K562 (cell line): Measurements from ENCODE around the gene SLC27A6. TPM values are rescaled to one million over a fixed set of nuclear protein-coding genes. Genes with fewer than 3 reads are reported as not detected.

ENCODE experiments used
- ATAC-seq: fragments of 200-7000 bp; cut with Tn5 transposase; 3 replicates; pipeline ENCODE4 v1.9.1; 2020; ENCODE audit warnings: moderate library complexity
- BruUV-seq: library from RNA; stranded (reverse); fragments of 400-500 nt; replicated peaks from 2 replicates; lab custom pipeline; 2021; lab: Mats Ljungman, UMichigan
- CTCF ChIA-PET: fragments of 300-600 bp; formaldehyde crosslinking; extraction: SDS; loops from one replicate; lab custom pipeline; 2021; ENCODE audit warnings: low intra/inter-chr PET ratio; lab: Yijun Ruan, JAX
- POLR2A ChIA-PET: fragments of 300-600, 350-650 bp; sonication (Branson Sonifier 250); formaldehyde crosslinking; extraction: SDS; loops from one replicate; lab custom pipeline; 2021; ENCODE audit warnings: antibody characterized with exemption, inconsistent platforms; lab: Yijun Ruan, JAX
- DNase-seq, 4 experiments: peaks; one replicate each; pipeline versions ENCODE4 v3.0.0 to v3.0.0-alpha.2; 2011 to 2018; ENCODE audit warnings: low spot score in 3 of 4, mixed read lengths in 3 of 4; ENCODE audit errors: extremely low read depth in 1 of 4
- FAIRE-seq: peaks from 2 replicates; lab custom pipeline; 2011; peaks lifted over from hg19 to GRCh38; lab: Jason Lieb, UNC
- H2AFZ ChIP-seq: 2 replicates; pipeline ENCODE4 v1.6.0; 2011; ENCODE audit warnings: low read depth, low read length, control low read depth, inconsistent platforms
- H3K27ac ChIP-seq: fragments of 200-600 bp; 3 replicates; pipeline ENCODE4 v1.8.0; 2011; ENCODE audit warnings: low read depth, mild to moderate bottlenecking, control low read depth, inconsistent platforms, low read length, moderate library complexity, mixed read lengths; ENCODE audit errors: extremely low read depth
- H3K27me3 ChIP-seq, 2 experiments: fragments of 300-600 bp in 1 of 2; 2 replicates in 1 of 2; 3 replicates in 1 of 2; pipeline versions ENCODE4 v1.6.0 to v1.8.0; 2011; ENCODE audit warnings: inconsistent platforms in 2 of 2, low read length in 2 of 2, mild to moderate bottlenecking in 1 of 2, mixed read lengths in 1 of 2, moderate library complexity in 1 of 2; ENCODE audit not compliant: control insufficient read depth in 2 of 2, insufficient read depth in 2 of 2
- H3K36me3 ChIP-seq: fragments of 300-600 bp; 3 replicates; pipeline ENCODE4 v1.8.0; 2011; ENCODE audit warnings: mild to moderate bottlenecking, low read length, inconsistent platforms; ENCODE audit not compliant: control insufficient read depth, insufficient read depth
- H3K4me1 ChIP-seq, 2 experiments: fragments of 200-600 bp in 1 of 2; replicated peaks in 1 of 2; 2 replicates in 1 of 2; 3 replicates in 1 of 2; pipeline versions ENCODE4 v1.5.1 to v1.8.0; 2011; ENCODE audit warnings: inconsistent platforms in 2 of 2, low read length in 2 of 2, mild to moderate bottlenecking in 1 of 2, mixed read lengths in 1 of 2, moderate library complexity in 1 of 2; ENCODE audit not compliant: control insufficient read depth in 2 of 2, insufficient read depth in 2 of 2
- H3K4me2 ChIP-seq: 2 replicates; pipeline ENCODE4 v1.6.1; 2011; ENCODE audit warnings: low read length, control low read depth, inconsistent platforms, mixed read lengths; ENCODE audit not compliant: insufficient read depth
- H3K4me3 ChIP-seq: fragments of 200-600 bp; sonication (generic), shearing (Covaris generic); 2 replicates; pipeline ENCODE4 v1.5.1; 2016; ENCODE audit warnings: control low read depth, inconsistent platforms
- H3K79me2 ChIP-seq: fragments of 200-600 bp; 3 replicates; pipeline ENCODE4 v1.8.0; 2011; ENCODE audit warnings: low read length, inconsistent platforms; ENCODE audit not compliant: control insufficient read depth, insufficient read depth
- H3K9ac ChIP-seq, 2 experiments: 2 replicates each; pipeline versions ENCODE4 v1.6.0 to v1.6.1; 2011; ENCODE audit warnings: low read depth in 2 of 2, low read length in 2 of 2, control low read depth in 1 of 2, inconsistent platforms in 1 of 2, mild to moderate bottlenecking in 1 of 2, mixed read lengths in 1 of 2; ENCODE audit not compliant: insufficient read depth in 1 of 2
- H3K9me1 ChIP-seq: one replicate; pipeline ENCODE4 v1.6.0; 2011; ENCODE audit warnings: inconsistent platforms, mild to moderate bottlenecking, low read length, moderate library complexity; ENCODE audit not compliant: control insufficient read depth, insufficient read depth
- H3K9me3 ChIP-seq: replicated peaks from 2 replicates; pipeline ENCODE4 v1.5.1; 2011; ENCODE audit warnings: low read depth, low read length, inconsistent platforms; ENCODE audit not compliant: control insufficient read depth, insufficient read depth
- H4K20me1 ChIP-seq: replicated peaks from 2 replicates; pipeline ENCODE4 v1.6.1; 2011; ENCODE audit warnings: low read length, inconsistent platforms, mixed read lengths; ENCODE audit not compliant: control insufficient read depth, insufficient read depth
- GATA2 ChIP-seq: sonication (generic); formaldehyde crosslinking; IDR thresholded peaks from 2 replicates; pipeline ENCODE4 v1.4.0; 2020; ENCODE audit warnings: mild to moderate bottlenecking, missing genetic modification reagents
- KLF6 ChIP-seq: fragments of 250-450 bp; sonication (Bioruptor Pico); IDR thresholded peaks from 2 replicates; pipeline ENCODE4 v1.4.0; 2020; ENCODE audit warnings: mild to moderate bottlenecking, moderate library complexity, borderline replicate concordance
- NCOR1 ChIP-seq: fragments of 450-650 bp; IDR thresholded peaks from 2 replicates; pipeline ENCODE4 v1.6.1; 2016; ENCODE audit warnings: mild to moderate bottlenecking, moderate library complexity
- PCBP1 ChIP-seq: fragments of 200-400 bp; formaldehyde crosslinking; IDR thresholded peaks from 2 replicates; pipeline ENCODE4 v1.6.1; 2018; ENCODE audit warnings: mild to moderate bottlenecking, low read depth, low read length; ENCODE audit not compliant: poor library complexity, severe bottlenecking
- PHB2 ChIP-seq: fragments of 450-650 bp; IDR thresholded peaks from 2 replicates; pipeline ENCODE4 v1.6.1; 2017; ENCODE audit warnings: low read depth
- SIN3A ChIP-seq, 2 experiments: fragments of 150-350 bp in 1 of 2; IDR thresholded peaks; 2 replicates each; pipeline ENCODE4 v1.6.1; 2011 to 2016; ENCODE audit warnings: borderline replicate concordance in 2 of 2, low read depth in 2 of 2, low read length in 2 of 2, mild to moderate bottlenecking in 2 of 2, moderate library complexity in 2 of 2; ENCODE audit not compliant: control insufficient read depth in 1 of 2
- SIN3B ChIP-seq: fragments of 450-650 bp; IDR thresholded peaks from 2 replicates; pipeline ENCODE4 v1.6.1; 2017; ENCODE audit warnings: low read depth, mild to moderate bottlenecking, moderate library complexity
- TFAP4 ChIP-seq: sonication (generic); formaldehyde crosslinking; IDR thresholded peaks from 2 replicates; pipeline ENCODE4 v1.8.0; 2022; ENCODE audit warnings: missing genetic modification reagents, mild to moderate bottlenecking, moderate library complexity, borderline replicate concordance
- THAP7 ChIP-seq: fragments of 250-450 bp; sonication (Bioruptor Pico); IDR thresholded peaks from 2 replicates; pipeline ENCODE4 v1.5.0; 2021
- ZC3H4 ChIP-seq: sonication (generic); formaldehyde crosslinking; IDR thresholded peaks from 2 replicates; pipeline ENCODE4 v1.9.0; 2021; ENCODE audit warnings: missing genetic modification reagents, borderline replicate concordance
- ZNF232 ChIP-seq: sonication (generic); formaldehyde crosslinking; IDR thresholded peaks from 2 replicates; pipeline ENCODE4 v1.8.0; 2022; ENCODE audit warnings: mild to moderate bottlenecking, missing genetic modification reagents
- ZNF239 ChIP-seq: fragments of 250-450 bp; sonication (Bioruptor Pico); IDR thresholded peaks from 2 replicates; pipeline ENCODE4 v1.4.0; 2020; ENCODE audit warnings: mild to moderate bottlenecking
- ZNF316 ChIP-seq: fragments of 450-650 bp; IDR thresholded peaks from 2 replicates; pipeline ENCODE4 v1.6.1; 2016
- ZNF507 ChIP-seq: conservative IDR thresholded peaks from 2 replicates; pipeline ENCODE4 v1.6.1; 2017; ENCODE audit warnings: missing genetic modification characterization, missing compliant biosample characterization
- ZNF717 ChIP-seq: fragments of 250-450 bp; sonication (Bioruptor Pico); IDR thresholded peaks from 2 replicates; pipeline ENCODE4 v1.5.0; 2021
- WGBS: fragments of 100-300 bp; shearing (Covaris generic); methylation state at CpG from one replicate; pipeline ENCODE4 v1.1.6; 2016; ENCODE audit warnings: low coverage, mixed read lengths; ENCODE audit not compliant: insufficient coverage; ENCODE audit errors: missing lambda C conversion rate; 5-methylcytosine and 5-hydroxymethylcytosine counted together
- in situ Hi-C: fragments of 300-500 bp; cut with MboI; formaldehyde crosslinking; loops from 4 replicates; pipeline ENCODE4 v1.15.0; 2018; ENCODE audit warnings: inconsistent platforms, mixed read lengths
- intact Hi-C: fragments of 100-400 bp; cut with micrococcal nuclease; formaldehyde crosslinking; loops from 2 replicates; pipeline ENCODE4 v1.14.2; 2022
- polyA plus RNA-seq, 8 experiments: library from polyadenylated mRNA; depleted of rRNA in 4 of 8; stranded (reverse) in 5 of 8; unstranded in 3 of 8; fragments of >200 nt; fragmentation: Nextera tagmentation in 2 of 8; fragmentation: Illumina TruSeq in 1 of 8; extraction: Ambion mirVana in 2 of 8; extraction: Trizol in 1 of 8; gene quantifications; 2 replicates each; pipeline versions ENCODE4 v1.2.1 to v1.2.3, GENCODE V29; 2011 to 2014; ENCODE audit warnings: inconsistent platforms in 1 of 8, missing spikeins in 1 of 8
- total RNA-seq, 7 experiments: library from RNA; depleted of rRNA in 6 of 7; stranded (reverse); fragments of >200 nt in 6 of 7; fragmentation: Illumina TruSeq in 2 of 7; extraction: Trizol in 2 of 7; gene quantifications; 2 replicates each; pipeline versions ENCODE4 v1.2.1 to v1.2.3, GENCODE V29; 2011 to 2021; ENCODE audit warnings: low replicate concordance in 1 of 7

The SLC27A6 gene
- total and polyA plus RNA-seq, 9 of the 15 experiments (the other 6 are each of a cell fraction or from before 2014, with no cell fraction given): 0.56 to 1.9 (median 1.2) TPM

GRCh38 chr5:128979761-128980160 lies 14.5 kb downstream of the SLC27A6 start:
- H3K36me3 ChIP-seq: no peaks in the 10 kb centered on the region
- FAIRE-seq (no peak), DNase-seq (no peak), ATAC-seq (no peak)
- H3K9me3 ChIP-seq: no peaks in the 10 kb centered on the region
- no peaks in the 10 kb centered on the region for H3K79me2 ChIP-seq
- ChIA-PET POLR2A (no interaction called here), CTCF (no interaction called here)
- no peaks in the 10 kb centered on the region for H4K20me1 ChIP-seq
- WGBS: 0% methylated on average over 1 of the region's 1 CpG
- no peaks in the 10 kb centered on the region for H3K4me1 ChIP-seq
- in situ Hi-C loops (loop anchor here (5.0 kb wide), 1 partner anchor 98 kb away; no protein-coding TSS in a partner anchor), intact Hi-C loops (no loop called here)
- H2AFZ ChIP-seq: no peak overlapping the region
- BruUV-seq: no TSS peak
- no peaks in the 10 kb centered on the region for H3K9me1 ChIP-seq
- no peak overlapping the region for H3K4me2 ChIP-seq
- no peak overlapping the region for H3K27ac ChIP-seq
- no peak for TF ChIP-seq ZNF232 (CRISPR knock-in tag)
- no peak for TF ChIP-seq ZC3H4 (CRISPR knock-in tag)
- TF ChIP-seq ZNF316: no peak
- H3K4me3 ChIP-seq: no peak overlapping the region
- no peaks in the 10 kb centered on the region; a peak in 1 of 5 replicates for H3K27me3 ChIP-seq
- no peak overlapping the region for H3K9ac ChIP-seq

- Histone ChIP-seq H3K4me1 (no peaks in the 10 kb centered on the region), H2AFZ (no peak overlapping the region), H3K9me1 (no peaks in the 10 kb centered on the region), H3K9me3 (no peaks in the 10 kb centered on the region), H3K36me3 (no peaks in the 10 kb centered on the region), H4K20me1 (no peaks in the 10 kb centered on the region), H3K9ac (no peak overlapping the region), H3K27me3 (peaks cover 0 to 2% of the 10 kb centered on the region in 2 experiments; a peak in 1 of 5 replicates), H3K4me3 (no peak overlapping the region), H3K4me2 (no peak overlapping the region), H3K79me2 (no peaks in the 10 kb centered on the region), H3K27ac (no peak overlapping the region)
- no TSS peak for BruUV-seq
- ATAC-seq (no peak), DNase-seq (no peak), FAIRE-seq (no peak)
- in situ Hi-C loops: loop anchor here (5.0 kb wide), 1 partner anchor 96 kb away; no protein-coding TSS in a partner anchor
- 3% methylated on average over 3 of the region's 3 CpGs for WGBS
- ChIA-PET CTCF (no interaction called here), POLR2A (interaction anchor here (1.4 kb wide), 1 partner anchor 15 kb away, joined by 3 read pairs; no protein-coding TSS in a partner anchor)
- intact Hi-C loops: no loop called here
- no peak for TF ChIP-seq TFAP4 (CRISPR knock-in tag)
- TF ChIP-seq PCBP1: no peak
- no peak for TF ChIP-seq ZNF239
- no peak for TF ChIP-seq KLF6 (CRISPR knock-in tag)
- TF ChIP-seq GATA2 (CRISPR knock-in tag): no peak
- no peak for TF ChIP-seq ZNF717 (CRISPR knock-in tag)
- TF ChIP-seq THAP7: no peak
- no peak for TF ChIP-seq SIN3A (IDR thresholded peaks at IDR 0.05; ENCODE audit: borderline replicate concordance in 2 of 2, control insufficient read depth in 1 of 2, low read depth in 2 of 2, low read length in 2 of 2)
- no peak for TF ChIP-seq ZNF507 (tag)
- no peak for TF ChIP-seq NCOR1
- no peak for TF ChIP-seq SIN3B
- TF ChIP-seq PHB2: no peak
These were observed 15.6 kb downstream of the SLC27A6 start for GRCh38 chr5:128980917-128981316.
